GM19463 (cell line): Measurements from ENCODE around the gene SLC14A1.
"Not testable (repeated sequence)": the region's sequence is repeated elsewhere in the genome, so short reads cannot be mapped to it uniquely, and the experiment has no call there.

ENCODE experiments used
- ATAC-seq: cut with Tn5 transposase; IDR thresholded peaks from one replicate; pipeline ENCODE4 v1.9.1; 2021; ENCODE audit warnings: mild to moderate bottlenecking, moderate library complexity; ENCODE audit not compliant: unreplicated experiment

The SLC14A1 gene

DNA sequence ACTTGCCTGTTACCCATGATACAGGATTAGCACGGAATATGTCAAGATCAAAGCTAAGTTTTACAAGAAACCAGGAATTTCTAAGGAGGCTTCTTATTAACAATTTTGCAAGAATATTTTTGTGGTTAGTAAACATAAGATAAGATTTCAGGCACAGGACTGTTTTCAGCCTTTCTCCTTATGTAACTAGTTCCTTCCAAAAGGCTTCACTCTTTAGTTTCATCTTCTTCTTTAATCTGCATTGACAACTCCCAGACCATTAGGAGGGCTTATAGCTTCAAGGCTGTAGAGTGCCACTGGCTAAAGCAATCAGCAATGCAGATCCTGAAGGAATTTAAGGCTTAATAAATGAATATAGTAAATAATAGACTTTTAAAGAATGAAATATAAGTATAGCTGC is 29.3 kb downstream of the SLC14A1 start:
- no peak for ATAC-seq

DNA sequence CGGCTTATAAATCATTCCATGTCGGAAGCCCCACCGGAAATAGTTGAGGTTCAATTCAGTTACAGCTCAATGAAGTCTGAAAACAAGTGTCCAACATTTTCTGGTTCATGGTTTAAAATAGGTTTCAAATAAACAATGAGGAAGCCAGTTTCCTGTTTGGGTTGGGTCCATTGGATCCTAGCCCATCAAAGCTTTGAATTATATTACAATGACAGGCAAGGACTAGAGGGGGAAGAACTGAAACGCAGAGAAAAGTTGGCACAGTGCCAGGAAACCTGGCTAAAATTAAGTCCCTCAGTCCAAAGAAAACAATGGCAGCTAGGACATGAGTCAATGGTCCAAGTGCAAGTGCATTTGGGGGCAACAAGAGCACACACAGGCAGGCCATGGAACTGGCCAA is 32.0 kb downstream of the SLC14A1 start:
- no peak for ATAC-seq

DNA sequence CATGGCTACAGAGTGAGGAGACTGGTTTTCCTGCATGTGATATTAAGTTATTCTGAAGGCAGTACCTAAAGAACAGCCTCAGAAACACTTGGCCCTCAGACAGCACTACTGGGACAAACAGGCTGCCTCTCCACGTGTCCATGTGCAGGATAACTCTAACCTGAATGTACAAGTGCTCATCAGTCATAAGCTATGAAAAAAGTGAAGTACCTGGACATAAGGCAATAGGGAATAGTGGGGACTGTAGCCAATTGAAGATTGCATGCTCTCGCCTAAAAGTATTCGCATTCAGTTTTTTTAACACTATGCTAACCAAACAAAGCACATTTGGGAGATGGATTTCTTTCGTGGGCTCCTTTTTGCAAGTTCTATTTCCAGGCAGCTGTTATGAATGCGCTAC is 33.0 kb downstream of the SLC14A1 start:
- no peak for ATAC-seq

DNA sequence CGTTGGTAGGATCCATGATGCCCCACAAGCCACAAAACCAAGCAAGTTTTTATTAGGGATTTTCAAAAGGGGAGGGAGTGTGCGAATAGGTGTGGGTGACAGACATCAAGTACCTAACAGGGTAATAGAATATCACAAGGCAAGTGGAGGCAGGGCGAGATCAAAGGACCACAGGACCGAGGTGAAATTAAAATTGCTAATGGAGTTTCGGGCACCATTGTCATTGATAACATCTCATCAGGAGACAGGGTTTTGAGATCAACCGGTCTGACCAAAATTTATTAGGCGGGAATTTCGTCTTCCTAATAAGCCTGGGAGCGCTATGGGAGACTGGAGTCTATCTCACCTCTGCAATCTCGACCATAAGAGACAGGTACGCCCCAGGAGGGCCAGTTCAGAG is 33.7 kb downstream of the SLC14A1 start:
- not testable (repeated sequence) for ATAC-seq

DNA sequence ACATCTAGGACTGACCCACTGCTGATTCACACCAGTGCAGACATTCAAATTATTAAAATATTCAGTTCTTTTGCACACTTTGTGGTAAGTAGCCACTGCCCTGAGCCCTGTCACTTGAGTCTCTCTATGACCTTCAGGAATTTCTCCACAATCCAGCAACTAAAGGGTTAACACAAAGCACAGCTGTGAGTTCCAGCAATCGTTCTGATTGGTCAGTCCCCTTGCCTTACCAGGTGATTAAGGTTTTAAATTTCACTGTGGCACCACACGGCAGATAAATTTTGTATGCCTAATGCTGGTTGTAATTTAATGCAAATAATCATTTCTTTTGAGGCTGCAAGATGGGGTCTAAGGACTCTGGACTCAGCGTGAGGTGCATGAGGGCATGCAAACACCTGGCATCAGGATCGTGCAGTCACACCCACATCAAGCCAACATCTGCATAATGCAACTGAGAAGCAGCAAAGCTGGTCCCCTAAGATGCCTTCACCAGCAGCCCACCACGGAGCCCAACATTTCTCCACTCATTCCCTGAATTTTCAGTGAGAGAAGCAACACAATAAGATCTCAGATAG is 36.6 kb downstream of the SLC14A1 start:
- ATAC-seq = no peak

DNA sequence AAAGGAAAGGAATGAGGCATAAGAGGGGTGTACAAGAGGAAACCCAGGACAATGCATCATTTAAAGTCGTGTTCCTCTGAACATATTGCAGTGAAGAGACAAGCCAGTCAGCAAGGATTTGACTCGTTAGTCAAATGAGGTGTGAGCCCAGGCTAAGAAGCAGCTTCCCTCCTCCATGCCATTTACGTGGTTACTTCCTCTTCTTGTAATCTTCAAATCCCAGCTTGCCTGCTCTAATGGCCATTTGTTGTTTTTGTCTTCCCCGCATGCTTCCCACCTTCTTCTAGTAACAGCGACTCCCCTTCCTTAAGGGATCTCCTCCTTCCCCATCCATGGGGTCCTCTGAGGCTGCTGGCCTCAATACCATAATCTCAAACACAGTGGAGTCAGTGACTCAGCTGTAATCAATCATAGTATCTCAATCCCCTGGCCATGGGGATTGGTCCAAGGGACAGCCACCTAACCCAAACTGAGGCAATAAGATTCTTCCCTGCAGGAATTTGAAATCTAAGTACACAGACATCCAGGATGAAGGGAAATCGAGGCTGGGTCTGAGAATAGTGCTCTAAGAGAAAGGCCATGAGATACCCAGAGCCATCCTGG is 37.6 kb downstream of the SLC14A1 start:
- no peak for ATAC-seq

DNA sequence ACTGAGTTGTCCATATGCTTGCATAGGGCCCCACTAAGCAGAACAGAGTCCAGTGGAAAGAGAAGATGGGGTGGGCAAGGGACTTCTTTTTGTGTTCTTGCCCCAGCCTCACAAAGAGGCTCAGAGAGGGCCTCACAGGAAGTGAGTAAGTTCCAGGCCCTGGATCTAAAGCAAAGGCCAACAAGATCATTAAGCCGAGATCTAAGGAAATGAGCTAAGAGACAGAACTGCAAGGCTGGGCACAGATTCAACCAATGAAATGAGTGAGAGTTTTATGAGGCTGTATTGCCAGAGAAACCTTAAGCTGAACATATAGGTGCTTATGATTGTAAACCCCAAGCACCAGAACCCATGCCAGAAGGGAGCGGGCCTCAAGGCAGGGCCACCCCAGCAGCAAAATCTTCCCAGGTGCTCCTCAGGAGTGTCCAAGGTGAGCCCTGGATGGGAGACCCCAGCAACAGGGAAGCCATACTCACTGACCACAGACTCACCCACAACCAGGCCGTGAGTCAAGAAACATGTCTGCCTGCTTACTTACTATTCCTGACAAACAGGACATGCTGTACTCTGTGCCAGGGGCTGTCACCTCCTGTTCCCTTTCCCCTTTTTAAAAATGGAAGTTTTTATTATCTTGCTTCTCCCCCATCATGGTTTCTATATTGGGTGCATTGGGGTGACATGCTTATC is 40.2 kb downstream of the SLC14A1 start:
- ATAC-seq = no peak

DNA sequence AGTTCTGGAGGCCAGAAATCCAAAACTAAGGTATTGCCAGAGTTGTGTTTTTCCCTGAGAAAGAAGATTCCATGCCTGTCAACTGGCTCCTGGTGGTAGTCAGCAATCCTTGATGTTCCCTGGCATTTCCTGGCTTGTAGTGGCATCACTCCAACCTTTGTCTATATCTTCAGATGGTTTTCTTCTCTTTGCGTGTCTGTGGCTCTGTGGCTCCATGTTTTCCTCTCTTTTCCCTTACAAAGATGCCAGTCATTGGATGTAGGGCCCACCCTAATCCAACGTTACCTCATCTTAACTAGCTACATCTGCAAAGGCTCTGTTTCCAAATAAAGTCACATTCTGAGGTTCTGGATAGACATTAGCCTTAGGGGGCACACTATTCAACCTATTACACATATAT is 41.8 kb downstream of the SLC14A1 start:
- no peak for ATAC-seq

DNA sequence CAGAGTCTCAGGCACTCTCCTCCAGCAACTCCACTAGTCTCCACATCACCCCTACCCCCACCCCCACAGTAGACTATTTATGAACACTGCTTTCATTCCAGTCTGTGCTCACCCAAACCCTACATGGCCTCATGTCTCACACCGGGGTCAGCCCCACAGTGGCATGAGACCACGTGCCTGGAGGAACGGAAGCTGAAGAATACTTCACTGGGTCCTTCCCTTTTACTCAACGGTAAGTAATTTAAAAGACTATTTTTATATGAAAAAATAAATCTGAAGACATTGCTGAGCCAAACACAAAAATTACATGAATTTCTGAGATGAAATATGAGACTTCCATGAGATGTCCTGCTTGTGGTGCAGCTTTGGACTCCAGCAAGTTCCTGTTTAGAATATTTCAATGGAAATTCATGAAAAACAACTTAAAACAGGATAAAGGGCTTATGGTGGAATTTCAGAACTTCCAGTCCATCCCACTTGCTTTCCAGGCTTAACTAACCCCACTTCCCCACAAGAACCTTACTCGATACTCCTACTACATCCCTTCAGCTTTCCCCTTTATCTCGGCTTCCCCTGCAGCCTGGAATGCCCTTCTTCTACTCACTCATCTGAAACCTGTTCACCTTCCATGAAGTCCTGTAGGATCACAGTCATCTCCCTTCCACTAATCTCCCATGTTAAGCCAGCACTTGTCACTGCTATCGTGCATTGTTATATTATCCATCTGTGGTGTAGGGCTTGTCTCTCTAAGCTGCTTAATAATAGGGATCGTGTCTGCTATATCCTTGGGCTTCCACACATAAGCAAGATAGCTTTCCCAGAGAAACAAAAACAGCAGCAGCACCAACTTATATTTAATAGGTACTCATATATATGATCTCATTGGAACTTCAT is 47.9 kb downstream of the SLC14A1 start:
- no peak for ATAC-seq

DNA sequence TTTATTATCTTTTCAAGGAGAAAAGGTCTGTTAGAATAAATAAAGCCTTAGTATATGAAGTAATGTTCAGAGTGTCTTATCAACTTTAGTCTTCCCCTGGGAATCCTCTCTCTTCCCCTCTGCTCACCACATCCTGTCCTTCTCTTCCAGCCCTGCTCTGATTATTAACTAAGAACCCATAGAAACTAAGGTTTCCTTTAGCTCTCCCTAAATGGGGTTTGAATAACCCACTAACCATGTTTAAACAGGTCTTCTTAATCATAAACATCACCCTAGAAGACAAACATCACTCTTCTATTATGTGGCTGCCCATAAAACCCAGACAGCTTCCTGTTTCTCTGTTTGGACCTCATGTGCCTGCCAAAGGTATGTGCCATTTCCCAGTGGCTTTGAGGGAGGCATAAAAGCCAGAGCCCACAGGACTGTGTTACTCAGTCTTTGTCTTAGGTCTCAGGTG is 50.1 kb downstream of the SLC14A1 start:
- ATAC-seq = peak; percentile 53

DNA sequence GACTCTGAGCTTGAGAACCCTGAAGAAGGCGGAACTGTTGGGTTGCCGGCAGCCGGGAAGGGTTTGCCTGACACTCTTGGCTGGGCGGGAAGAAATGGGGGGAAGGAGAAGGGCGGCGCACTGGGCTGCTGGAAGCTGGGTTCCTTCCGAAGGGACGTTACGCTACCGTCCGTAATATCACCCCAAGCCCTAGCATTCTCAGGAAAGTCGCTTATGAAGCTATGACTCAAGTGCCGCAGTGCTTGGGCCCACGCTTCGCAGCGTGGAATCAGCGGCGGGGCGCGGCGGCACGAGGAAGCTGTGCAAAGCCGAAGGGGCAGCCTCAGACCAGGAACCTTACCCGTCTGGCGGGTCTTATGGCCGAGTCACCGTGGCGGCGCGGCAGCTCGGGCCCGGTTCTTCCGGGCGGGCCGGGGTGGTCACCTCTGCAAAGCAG is 51.3 kb downstream of the SLC14A1 start:
- peak; percentile 71 for ATAC-seq

DNA sequence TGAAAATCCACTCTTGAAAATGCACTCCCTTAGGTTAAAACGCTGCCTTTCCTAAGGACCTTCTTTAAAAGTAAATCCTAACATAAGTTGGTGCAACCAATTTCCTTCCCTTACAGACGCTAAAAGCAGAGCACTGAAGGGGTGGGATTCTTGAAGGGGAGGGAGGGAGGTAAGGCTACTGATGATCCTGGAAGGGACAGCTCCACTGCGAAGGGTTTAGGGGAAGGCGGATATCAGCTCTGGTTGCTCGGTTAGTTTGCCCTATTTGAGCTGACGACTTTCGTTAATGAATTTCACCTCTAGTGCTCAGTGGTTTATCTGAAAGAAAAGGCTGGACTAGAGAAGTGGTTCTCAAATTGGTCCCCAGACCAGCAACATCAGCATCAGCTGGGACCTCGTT is 51.8 kb downstream of the SLC14A1 start:
- ATAC-seq = no peak

DNA sequence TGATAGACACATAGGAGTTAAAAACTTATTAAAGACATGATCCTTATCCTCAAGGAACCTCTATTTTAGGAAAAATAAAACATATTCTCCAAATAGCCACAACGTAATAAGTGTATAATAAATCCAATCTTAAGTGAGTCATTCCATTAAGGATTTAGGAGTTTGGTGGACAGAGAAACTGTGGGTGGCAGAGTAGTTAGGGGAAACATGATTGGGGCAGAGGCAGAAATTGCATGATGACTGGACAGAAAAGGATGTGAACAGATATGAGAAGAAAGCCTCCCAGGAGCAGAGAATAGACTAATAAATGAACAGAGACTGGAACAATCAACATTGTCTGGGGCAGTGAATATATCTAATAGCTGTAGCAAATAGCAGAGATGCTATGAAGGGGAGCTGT is 53.4 kb downstream of the SLC14A1 start:
- no peak for ATAC-seq

DNA sequence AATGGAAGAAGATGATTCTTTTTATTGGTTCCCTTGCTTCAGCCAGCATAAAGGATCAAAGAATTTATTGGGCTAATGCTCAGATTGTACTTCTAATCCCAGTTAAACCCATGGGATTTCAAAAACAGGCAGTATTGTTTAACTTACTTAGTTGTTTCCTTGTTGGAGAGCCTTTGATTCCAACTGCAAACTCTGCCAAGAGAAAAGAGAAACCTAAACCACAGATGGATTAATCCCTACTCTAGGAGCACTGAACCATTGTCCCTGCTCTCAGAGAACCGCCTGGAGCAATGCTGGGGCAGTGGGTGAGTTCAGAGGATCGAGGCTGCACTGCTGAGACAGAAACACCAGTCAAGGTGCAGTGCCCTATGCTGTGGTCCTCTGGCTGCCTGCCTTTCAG is 56.6 kb downstream of the SLC14A1 start:
- no peak for ATAC-seq

DNA sequence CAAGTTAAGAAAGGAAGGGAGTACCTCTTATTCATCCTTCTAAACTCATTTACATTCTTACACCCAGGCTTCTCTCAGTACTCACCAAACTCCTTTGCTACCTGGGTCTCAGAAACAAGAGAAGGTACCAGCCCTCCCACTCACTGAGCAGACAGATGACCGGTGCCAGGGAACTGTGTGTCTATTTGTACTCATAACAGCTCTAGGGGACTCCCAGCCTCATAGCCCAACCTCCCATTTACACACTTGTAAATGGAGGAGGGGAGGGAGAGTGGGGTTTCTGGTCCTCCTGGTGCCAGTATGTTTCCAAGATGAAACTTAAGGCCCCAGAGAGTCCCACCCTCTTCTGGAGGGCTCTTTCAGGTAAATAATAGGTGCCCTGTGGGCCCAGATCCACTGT is 58.7 kb downstream of the SLC14A1 start:
- peak; percentile 62 for ATAC-seq

DNA sequence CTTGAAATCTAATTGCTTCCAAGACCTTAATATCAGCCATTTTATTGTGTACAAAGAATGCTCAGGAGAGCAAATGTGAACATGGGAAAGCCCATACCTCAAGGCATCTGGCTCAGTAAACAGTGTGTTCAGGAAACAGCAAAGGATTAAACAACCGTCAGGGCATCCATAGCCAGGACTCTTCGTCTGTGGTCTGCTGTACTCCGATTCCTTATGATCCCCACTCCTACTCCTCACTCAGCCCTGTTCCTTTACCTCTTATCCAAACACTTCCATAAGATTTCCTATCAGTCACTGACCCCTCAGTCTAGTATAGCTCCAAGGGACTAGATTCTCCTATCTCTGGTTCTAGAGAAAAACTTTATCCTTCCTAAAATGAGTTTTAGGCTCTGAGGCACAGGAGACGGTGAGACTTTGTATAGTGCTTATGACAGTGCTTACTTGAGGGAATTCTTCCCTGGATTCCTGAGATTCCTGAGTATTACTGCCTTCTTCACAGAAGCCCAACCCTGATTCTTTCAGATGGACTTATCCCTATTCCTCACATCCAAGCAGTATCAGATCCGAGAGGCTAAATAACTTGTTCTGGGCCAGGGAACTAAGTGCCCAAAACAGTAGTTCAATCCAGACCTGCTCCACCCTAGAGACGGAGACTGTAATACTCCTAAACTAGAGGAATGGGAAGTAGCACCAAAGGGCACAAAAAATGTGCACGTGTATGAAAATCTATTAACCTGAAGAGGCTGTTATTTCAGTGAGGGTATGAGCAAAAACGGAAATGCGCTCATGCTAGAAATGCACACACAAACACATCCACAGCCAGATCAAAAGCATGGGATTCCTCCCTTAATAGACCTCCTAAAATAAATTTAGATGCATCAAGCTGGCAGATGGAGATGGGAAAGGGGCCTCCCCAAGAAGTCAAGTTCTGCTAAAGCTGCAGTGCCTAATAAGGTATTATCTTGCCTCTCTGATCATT is 59.4 kb downstream of the SLC14A1 start:
- no peak for ATAC-seq

DNA sequence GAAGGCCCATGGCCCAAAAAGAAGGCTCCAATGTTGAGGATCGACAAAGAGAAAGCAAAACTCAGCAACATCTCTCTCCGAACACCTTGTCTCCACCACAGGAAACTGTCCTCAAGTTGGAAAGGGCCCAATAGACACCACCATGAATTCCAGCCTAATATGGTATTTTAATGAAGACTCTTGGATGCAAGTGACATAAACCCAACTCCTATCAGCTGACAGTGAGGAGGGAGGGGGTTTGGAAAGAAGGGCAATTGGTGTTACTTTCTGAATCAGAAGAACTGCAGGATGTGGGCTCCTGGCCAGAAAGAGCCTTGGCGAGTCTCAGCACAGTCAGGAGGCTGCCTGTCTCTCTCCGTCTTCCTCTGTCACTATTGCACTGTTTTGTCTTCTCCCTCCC is 61.2 kb downstream of the SLC14A1 start:
- ATAC-seq = no peak

DNA sequence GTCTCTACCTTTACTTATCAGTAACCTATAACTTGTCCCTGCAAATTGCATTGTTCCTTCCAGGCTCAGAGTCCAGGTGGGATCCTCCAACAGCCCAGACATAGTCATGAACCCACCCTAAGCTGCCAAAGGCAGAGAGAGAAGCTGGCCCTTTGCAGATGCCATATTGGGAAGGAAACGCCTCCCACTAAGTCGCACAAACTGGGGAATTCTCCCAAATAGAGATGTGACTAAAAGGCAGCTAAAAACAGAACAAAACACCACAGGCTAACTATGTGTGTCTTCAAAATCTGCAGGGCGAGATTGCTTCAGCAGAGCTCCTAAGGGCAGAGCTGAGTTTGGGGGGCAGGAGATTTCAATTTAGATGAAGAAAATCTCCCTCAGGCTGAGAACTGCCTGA is 63.0 kb downstream of the SLC14A1 start:
- no peak for ATAC-seq

DNA sequence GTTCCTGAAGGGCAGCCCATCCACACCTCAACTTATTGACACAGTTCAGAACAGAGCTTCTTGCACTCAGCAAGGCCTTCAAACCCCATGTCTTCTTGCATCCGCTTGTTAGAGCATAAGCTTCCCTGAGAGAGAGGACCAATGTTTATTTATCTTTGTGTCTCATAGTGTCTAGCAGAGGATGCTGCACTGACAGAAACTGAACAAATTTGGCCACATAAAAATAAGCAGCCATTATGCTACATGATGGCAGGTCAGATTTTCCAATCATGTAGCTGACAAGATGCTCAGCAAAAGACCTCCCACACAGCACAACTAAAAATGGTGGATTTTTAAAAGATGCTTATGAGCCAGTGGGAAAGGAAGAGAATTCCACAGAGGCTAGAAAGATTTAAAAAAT is 63.4 kb downstream of the SLC14A1 start:
- ATAC-seq = no peak

DNA sequence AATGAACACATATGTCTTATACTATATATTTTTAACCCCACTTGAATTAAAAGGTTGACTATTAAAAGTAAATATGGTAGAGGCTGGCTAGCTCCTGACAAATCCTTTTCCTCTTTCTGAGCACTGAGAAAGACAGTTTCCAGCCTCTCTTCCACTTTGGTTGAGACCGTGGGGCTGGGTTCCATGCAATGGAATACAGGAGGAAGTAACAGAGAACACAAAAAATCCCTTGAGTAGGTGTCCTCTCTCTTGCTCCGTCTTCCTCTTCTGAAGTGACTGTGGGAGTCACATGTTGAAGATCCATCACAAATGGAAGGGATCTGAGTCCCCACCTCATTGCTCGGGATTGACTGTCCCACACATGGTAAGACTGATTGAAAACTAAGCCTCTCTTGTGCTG is 64.9 kb downstream of the SLC14A1 start:
- no peak for ATAC-seq
